ENCODE measurements around the gene SIRT2.
"Not testable (repeated sequence)": the region's sequence is repeated elsewhere in the genome, so short reads cannot be mapped to it uniquely, and the experiment has no call there.

SIRT2 gene

DNA sequence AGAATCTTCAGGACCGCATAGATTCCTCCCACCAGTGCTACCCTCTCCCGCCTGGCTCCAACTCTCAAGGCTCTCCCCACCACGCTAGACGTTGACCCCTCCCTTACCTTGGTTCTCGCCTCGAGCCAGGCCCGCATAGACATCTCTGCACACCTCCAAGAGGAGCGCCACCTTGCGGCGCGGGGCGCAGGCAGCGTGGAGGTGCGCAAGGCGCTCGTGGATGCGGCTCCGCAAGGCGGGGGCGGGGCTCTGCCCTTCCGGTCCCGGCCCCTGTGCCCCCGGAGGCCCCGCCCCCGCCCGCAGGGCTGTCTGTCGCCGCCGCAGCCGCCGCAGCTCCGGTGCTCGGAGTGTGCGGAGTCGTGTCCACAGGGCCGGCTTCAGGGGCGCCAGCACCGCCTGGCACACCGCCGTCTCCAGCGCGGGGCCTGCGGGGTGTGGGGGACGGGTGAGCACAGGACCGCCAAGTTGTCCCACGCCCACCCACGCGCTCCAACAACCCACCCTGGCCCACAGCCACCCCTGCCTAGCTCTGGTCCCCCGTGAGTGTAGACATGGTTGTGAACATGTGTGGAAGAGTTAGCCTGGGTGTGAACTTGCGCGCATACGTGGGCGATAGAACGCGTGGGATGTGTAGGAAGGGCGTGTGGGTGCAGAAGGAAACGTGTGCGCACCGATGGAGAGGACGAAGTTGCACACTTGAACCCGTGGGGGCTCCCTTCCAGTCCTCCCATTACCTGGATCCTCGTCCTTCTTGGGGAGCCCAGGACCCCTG lies 29.4 kb downstream of the SIRT2 start:
- peak; percentile 80 for TF ChIP-seq CTCF (IDR thresholded peaks at IDR 0.05; ENCODE audit: extremely low read depth, missing control alignments)
- peak; percentile 93 for DNase-seq (ENCODE audit: low spot score)

DNA sequence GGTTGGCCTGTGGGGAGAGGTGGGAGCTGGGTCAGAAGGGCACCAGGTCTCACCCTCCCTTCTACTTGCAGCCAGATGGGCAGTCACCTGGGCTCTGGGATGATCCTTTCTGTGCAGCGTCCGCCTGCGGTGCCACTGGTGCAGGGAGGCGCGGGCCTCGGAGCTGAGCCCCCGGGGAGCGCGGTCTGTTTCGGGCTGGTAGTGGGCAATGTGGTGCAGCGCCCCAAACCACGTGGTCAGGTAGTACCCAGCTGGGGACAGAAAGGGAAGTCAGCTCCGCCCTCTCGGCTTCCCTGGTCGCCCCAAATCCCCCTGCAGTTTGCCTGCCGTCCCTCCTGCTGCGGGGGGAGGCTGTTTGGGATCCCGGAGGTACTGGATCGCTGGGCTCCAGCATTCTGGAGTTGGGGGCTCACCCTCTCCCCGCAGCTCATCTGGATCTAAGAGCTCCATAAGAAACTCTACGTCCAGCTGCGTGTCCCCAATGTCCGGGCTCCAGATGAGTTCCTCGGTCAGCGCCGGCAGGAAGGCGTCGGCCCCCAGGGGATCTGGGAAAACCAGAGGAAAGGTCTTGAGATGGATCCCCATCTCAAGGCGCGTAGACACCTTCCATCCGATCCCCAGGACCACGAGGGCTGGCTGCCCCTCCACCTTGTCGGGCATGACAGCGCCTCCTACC lies 30.1 kb downstream of the SIRT2 start:
- TF ChIP-seq CTCF (IDR thresholded peaks at IDR 0.05; ENCODE audit: extremely low read depth, missing control alignments): no peak

DNA sequence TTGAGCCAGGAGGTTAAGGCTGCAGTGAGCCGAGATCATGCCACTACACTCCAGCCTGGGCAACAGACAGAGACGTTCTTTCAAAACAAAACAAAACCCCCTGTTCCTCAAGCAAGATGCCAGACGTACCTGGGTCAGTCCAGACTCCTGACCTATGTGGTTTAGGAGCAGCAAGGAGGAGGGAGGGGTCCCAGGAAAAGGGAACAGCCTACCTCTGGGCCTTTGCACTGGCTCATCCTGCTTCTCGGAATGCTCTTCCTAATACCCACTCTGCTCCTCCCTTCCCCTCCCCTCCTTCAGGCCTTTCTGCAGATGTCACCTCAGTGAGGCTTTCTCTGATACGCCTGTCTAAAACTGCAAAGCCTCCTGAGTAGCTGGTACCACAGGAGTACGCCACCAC lies 30.9 kb downstream of the SIRT2 start:
- no peak for DNase-seq (ENCODE audit: low spot score)
- no peak for TF ChIP-seq CTCF (IDR thresholded peaks at IDR 0.05; ENCODE audit: extremely low read depth, missing control alignments)

More for the DNA sequence above, 30.1 kb downstream of the SIRT2 start:
- peak; percentile 50 for DNase-seq (ENCODE audit: low spot score)

DNA sequence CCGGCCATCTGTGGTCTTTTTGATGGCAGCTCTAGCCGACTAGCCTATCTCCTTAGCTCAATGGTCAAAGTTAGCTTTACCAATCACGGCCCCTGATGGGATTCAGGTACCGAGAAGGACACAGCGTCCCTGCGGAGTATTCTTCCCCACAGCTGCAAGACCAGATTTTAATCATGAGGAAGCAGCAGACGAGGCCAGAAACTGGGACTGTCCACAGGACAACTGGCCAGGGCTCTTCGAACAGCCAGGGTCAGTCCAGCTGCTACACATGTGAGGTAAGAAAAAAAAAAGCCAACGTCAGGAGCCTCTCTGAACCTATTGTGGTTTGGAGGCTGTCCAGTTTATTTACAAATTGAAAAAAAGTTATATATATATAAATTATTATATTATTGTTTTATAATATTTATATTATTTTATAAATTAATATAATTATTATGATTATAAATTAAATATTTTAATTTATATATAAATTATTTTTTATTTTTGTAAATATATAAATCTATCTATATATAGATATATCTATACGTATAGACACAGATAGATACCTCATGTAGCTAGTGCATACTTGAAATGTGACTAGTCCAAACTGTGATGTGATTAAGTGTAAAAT lies 32.1 kb downstream of the SIRT2 start:
- DNase-seq (ENCODE audit: low spot score): no peak
- TF ChIP-seq CTCF (IDR thresholded peaks at IDR 0.05; ENCODE audit: extremely low read depth, missing control alignments): no peak

- DNase-seq (ENCODE audit: low spot score): no peak
- no peak for TF ChIP-seq CTCF (IDR thresholded peaks at IDR 0.05; ENCODE audit: extremely low read depth, missing control alignments)
Observed at GRCh38 chr19:38862321-38863059, 36.9 kb downstream of the SIRT2 start.

- DNase-seq (ENCODE audit: low spot score): no peak
- no peak for TF ChIP-seq CTCF (IDR thresholded peaks at IDR 0.05; ENCODE audit: extremely low read depth, missing control alignments)
Observed at GRCh38 chr19:38861368-38861767, 38.0 kb downstream of the SIRT2 start.

DNA sequence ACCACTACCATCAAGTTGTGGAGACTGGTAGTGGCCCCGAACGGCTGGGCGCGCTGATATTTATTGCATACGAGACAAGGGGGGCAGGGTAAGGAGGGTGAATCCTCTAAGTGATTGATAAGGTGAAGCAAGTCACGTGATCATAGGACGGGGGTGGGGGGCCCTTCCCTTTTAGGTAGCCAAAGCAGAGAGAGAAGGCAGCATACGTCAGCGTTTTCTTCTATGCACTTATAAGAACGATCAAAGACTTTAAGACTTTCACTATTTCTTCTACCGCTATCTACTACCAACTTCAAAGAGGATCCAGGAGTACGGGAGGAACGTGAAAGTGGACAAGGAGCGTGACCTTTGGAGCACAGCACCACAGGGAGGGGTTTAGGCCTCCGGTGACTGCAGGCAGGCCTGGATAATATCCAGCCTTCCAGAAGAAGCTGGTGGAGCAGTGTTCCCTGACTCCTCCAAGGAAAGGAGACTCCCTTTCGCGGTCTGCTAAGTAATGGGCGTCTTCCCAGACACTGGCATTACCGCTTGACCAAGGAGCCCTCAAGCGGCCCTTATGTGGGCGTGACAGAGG lies 39.7 kb downstream of the SIRT2 start:
- DNase-seq (ENCODE audit: low spot score): not testable (repeated sequence)

Measured in GM20000 (cell line).